ENCODE data around the gene HOXA13. TPM values are rescaled to one million over a fixed set of nuclear protein-coding genes. Genes with fewer than 3 reads are reported as not detected.

The HOXA13 gene
- polyA plus RNA-seq, 1 donor from 2014 or later = not detected

GRCh38 chr7:27159266-27160144 lies 40.4 kb downstream of the HOXA13 start:
- Histone ChIP-seq H4K20me1 (ENCODE audit: insufficient read depth) (no peaks in the 10 kb centered on the region), H3K9ac (ENCODE audit: low read length) (no peak overlapping the region), H3K79me2 (replicated peaks; ENCODE audit: insufficient read depth, low read length) (no peaks in the 10 kb centered on the region), H3K27me3 (ENCODE audit: insufficient read depth, low read depth, low read length) (peaks cover 99% of the 10 kb centered on the region), H3K27ac (ENCODE audit: low read length) (no peak overlapping the region), H3K9me3 (ENCODE audit: low read length) (peaks cover 29% of the 10 kb centered on the region), H3K9me2 (ENCODE audit: insufficient read depth, low read length) (no peaks in the 10 kb centered on the region), H3K4me2 (ENCODE audit: low read length) (no peak overlapping the region), H3K36me3 (ENCODE audit: insufficient read depth, low read length) (no peaks in the 10 kb centered on the region), H3F3A (ENCODE audit: insufficient read depth, low read length, poor library complexity, severe bottlenecking) (no peaks in the 10 kb centered on the region), H2AFZ (ENCODE audit: low read depth, low read length) (no peak overlapping the region), H3K4me3 (ENCODE audit: low read length) (no peak overlapping the region)
- no peak for TF ChIP-seq MXI1 (conservative IDR thresholded peaks at IDR 0.05; ENCODE audit: poor library complexity, severe bottlenecking)
- TF ChIP-seq EP300 (conservative IDR thresholded peaks at IDR 0.05; ENCODE audit: poor library complexity, severe bottlenecking) = no peak

GRCh38 chr7:27158436-27159265 lies 41.2 kb downstream of the HOXA13 start:
- Histone ChIP-seq H2AFZ (ENCODE audit: low read depth, low read length) (no peak overlapping the region), H3K9me3 (ENCODE audit: low read length) (peaks cover 29% of the 10 kb centered on the region), H3K4me2 (ENCODE audit: low read length) (no peak overlapping the region), H3K9me2 (ENCODE audit: insufficient read depth, low read length) (no peaks in the 10 kb centered on the region), H3K27ac (ENCODE audit: low read length) (no peak overlapping the region), H3K27me3 (ENCODE audit: insufficient read depth, low read depth, low read length) (peaks cover 99% of the 10 kb centered on the region), H3F3A (ENCODE audit: insufficient read depth, low read length, poor library complexity, severe bottlenecking) (no peaks in the 10 kb centered on the region), H4K20me1 (ENCODE audit: insufficient read depth) (no peaks in the 10 kb centered on the region), H3K9ac (ENCODE audit: low read length) (no peak overlapping the region), H3K79me2 (replicated peaks; ENCODE audit: insufficient read depth, low read length) (no peaks in the 10 kb centered on the region), H3K36me3 (ENCODE audit: insufficient read depth, low read length) (no peaks in the 10 kb centered on the region), H3K4me3 (ENCODE audit: low read length) (no peak overlapping the region)
- no peak for TF ChIP-seq EZH2 (IDR thresholded peaks at IDR 0.05; ENCODE audit: borderline replicate concordance, insufficient read depth, low read length, poor library complexity, severe bottlenecking)
- TF ChIP-seq POLR2AphosphoS5 (IDR thresholded peaks at IDR 0.05) = peak; percentile 5

- Histone ChIP-seq H2AFZ (ENCODE audit: low read depth, low read length) (no peak overlapping the region), H3K27ac (ENCODE audit: low read length) (no peak overlapping the region), H3K79me2 (replicated peaks; ENCODE audit: insufficient read depth, low read length) (no peaks in the 10 kb centered on the region), H3K9me3 (ENCODE audit: low read length) (peaks cover 29% of the 10 kb centered on the region), H3K9me2 (ENCODE audit: insufficient read depth, low read length) (no peaks in the 10 kb centered on the region), H3F3A (ENCODE audit: insufficient read depth, low read length, poor library complexity, severe bottlenecking) (no peaks in the 10 kb centered on the region), H3K36me3 (ENCODE audit: insufficient read depth, low read length) (no peaks in the 10 kb centered on the region), H3K4me2 (ENCODE audit: low read length) (no peak overlapping the region), H4K20me1 (ENCODE audit: insufficient read depth) (no peaks in the 10 kb centered on the region), H3K9ac (ENCODE audit: low read length) (no peak overlapping the region), H3K27me3 (ENCODE audit: insufficient read depth, low read depth, low read length) (peaks cover 99% of the 10 kb centered on the region), H3K4me3 (ENCODE audit: low read length) (no peak overlapping the region)
- no peak for TF ChIP-seq RAD21 (conservative IDR thresholded peaks at IDR 0.05)
- TF ChIP-seq CTCF (IDR thresholded peaks at IDR 0.05; ENCODE audit: poor library complexity, severe bottlenecking) = no peak
- no peak for TF ChIP-seq POLR2AphosphoS5 (IDR thresholded peaks at IDR 0.05)
- no peak for TF ChIP-seq MXI1 (conservative IDR thresholded peaks at IDR 0.05; ENCODE audit: poor library complexity, severe bottlenecking)
- TF ChIP-seq EZH2 (IDR thresholded peaks at IDR 0.05; ENCODE audit: borderline replicate concordance, insufficient read depth, low read length, poor library complexity, severe bottlenecking) = no peak
- TF ChIP-seq EP300 (conservative IDR thresholded peaks at IDR 0.05; ENCODE audit: poor library complexity, severe bottlenecking) = no peak
- TF ChIP-seq TAF1 (IDR thresholded peaks at IDR 0.05; ENCODE audit: low read depth) = no peak
- TF ChIP-seq SMC3 (conservative IDR thresholded peaks at IDR 0.05; ENCODE audit: poor library complexity) = no peak
- TF ChIP-seq REST (IDR thresholded peaks at IDR 0.05; ENCODE audit: borderline replicate concordance) = no peak
Observed at GRCh38 chr7:27157702-27158431, 42.0 kb downstream of the HOXA13 start.

All from neural cell (in vitro differentiated cells).